ENCODE data around the gene ETV3.
A peak's percentile ranks its signal among the peaks of the same experiment; 100 is the strongest.
"Not testable (repeated sequence)": the region's sequence is repeated elsewhere in the genome, so short reads cannot be mapped to it uniquely, and the experiment has no call there.

The ETV3 gene

GRCh38 chr1:157111396-157112165, 26.6 kb downstream of the ETV3 start:
- DNase-seq = no peak

GRCh38 chr1:157110686-157111085, 27.5 kb downstream of the ETV3 start:
- DNase-seq = no peak

GRCh38 chr1:157110003-157110402, 28.2 kb downstream of the ETV3 start:
- DNase-seq = peak; percentile 62

- no peak for DNase-seq
Measured at GRCh38 chr1:157108448-157108847, 29.7 kb downstream of the ETV3 start.

- DNase-seq = peak; percentile 48
Measured at GRCh38 chr1:157107702-157108101, 30.5 kb downstream of the ETV3 start.

GRCh38 chr1:157106813-157107189, 31.4 kb downstream of the ETV3 start:
- no peak for DNase-seq

GRCh38 chr1:157105988-157106812, 32.0 kb downstream of the ETV3 start:
- peak; percentile 49 for DNase-seq

- peak; percentile 81 for DNase-seq
Measured at GRCh38 chr1:157105298-157105987, 32.8 kb downstream of the ETV3 start.

- peak; percentile 100 for DNase-seq
Measured at GRCh38 chr1:157104598-157105293, 33.4 kb downstream of the ETV3 start.

- DNase-seq = no peak
Measured at GRCh38 chr1:157103268-157103667, 34.9 kb downstream of the ETV3 start.

- DNase-seq = peak; percentile 81
Measured at GRCh38 chr1:157101149-157101548, 37.0 kb downstream of the ETV3 start.

GRCh38 chr1:157099633-157100009, 38.6 kb downstream of the ETV3 start, which contains the start of gene ETV3L:
Gene ETV3L (minus strand): TSS chr1:157099808. CDS start chr1:157099523, 285 bp downstream.
- DNase-seq = peak; percentile 97

GRCh38 chr1:157098987-157099632, 39.1 kb downstream of the ETV3 start:
- DNase-seq = not testable (repeated sequence)

GRCh38 chr1:157098519-157098918, 39.7 kb downstream of the ETV3 start:
- DNase-seq = no peak

- DNase-seq = no peak
Measured at GRCh38 chr1:157097692-157098091, 40.5 kb downstream of the ETV3 start.

GRCh38 chr1:157096881-157097280, 41.3 kb downstream of the ETV3 start:
- DNase-seq = no peak

- no peak for DNase-seq
Measured at GRCh38 chr1:157095551-157095950, 42.6 kb downstream of the ETV3 start.

GRCh38 chr1:157095091-157095490, 43.1 kb downstream of the ETV3 start:
- DNase-seq = no peak

GRCh38 chr1:157092831-157093230, 45.4 kb downstream of the ETV3 start:
- no peak for DNase-seq

GRCh38 chr1:157091668-157092273, 46.4 kb downstream of the ETV3 start:
- no peak for DNase-seq

GRCh38 chr1:157091186-157091585, 47.0 kb downstream of the ETV3 start:
- DNase-seq = peak; percentile 20

GRCh38 chr1:157090771-157091170, 47.4 kb downstream of the ETV3 start:
- no peak for DNase-seq

All from NCI-H82 (cell line).